Measurements from ENCODE around the gene PREPL.

Gene PREPL

GRCh38 chr2:44296653-44297052, 64.6 kb downstream of the PREPL start:
- DNase-seq: no peak

- DNase-seq: no peak
Observed at GRCh38 chr2:44295633-44296359, 65.5 kb downstream of the PREPL start.

- DNase-seq: no peak
Observed at GRCh38 chr2:44295113-44295512, 66.2 kb downstream of the PREPL start.

- DNase-seq: peak in 39 of 51 donors; percentile 3 to 77 (median 40)
Observed at GRCh38 chr2:44291281-44292248, 69.7 kb downstream of the PREPL start.

- no peak for DNase-seq
Observed at GRCh38 chr2:44290261-44290660, 71.0 kb downstream of the PREPL start.

- DNase-seq: no peak
Observed at GRCh38 chr2:44286884-44287638, 74.2 kb downstream of the PREPL start.

- no peak for DNase-seq
Observed at GRCh38 chr2:44286119-44286883, 75.0 kb downstream of the PREPL start.

GRCh38 chr2:44285174-44285573, 76.1 kb downstream of the PREPL start:
- DNase-seq: no peak

GRCh38 chr2:44283116-44283666, 78.1 kb downstream of the PREPL start:
- no peak for DNase-seq

GRCh38 chr2:44280869-44281268, 80.4 kb downstream of the PREPL start:
- DNase-seq: no peak

- no peak for DNase-seq
Observed at GRCh38 chr2:44277541-44277940, 83.8 kb downstream of the PREPL start.

GRCh38 chr2:44275927-44276303, 85.4 kb downstream of the PREPL start:
- DNase-seq: no peak

- DNase-seq: no peak
Observed at GRCh38 chr2:44273596-44273995, 87.7 kb downstream of the PREPL start.

- DNase-seq: no peak
Observed at GRCh38 chr2:44273076-44273475, 88.2 kb downstream of the PREPL start.

GRCh38 chr2:44271296-44271695, 90.0 kb downstream of the PREPL start:
- DNase-seq: no peak

- peak in 9 of 51 donors; percentile 6 to 66 (median 15) for DNase-seq
Observed at GRCh38 chr2:44269831-44270230, 91.5 kb downstream of the PREPL start.

- peak in 4 of 51 donors; percentile 4 to 71 (median 11) for DNase-seq
Observed at GRCh38 chr2:44267796-44268648, 93.3 kb downstream of the PREPL start.
